MCF 10A (cell line): ENCODE results near the gene GAS6. TPM values are rescaled to one million over a fixed set of nuclear protein-coding genes. Genes with fewer than 3 reads are reported as not detected.

Source experiments
- BruUV-seq: library from RNA; stranded (reverse); fragments of 400-500 nt; replicated peaks from 2 replicates; lab custom pipeline; 2021; lab: Mats Ljungman, UMichigan
- CTCF ChIA-PET: fragments of 300-600 bp; sonication (Branson Sonifier 250); formaldehyde crosslinking; extraction: SDS; loops from one replicate; lab custom pipeline; 2021; ENCODE audit warnings: antibody characterized with exemption, inconsistent platforms; lab: Yijun Ruan, JAX
- POLR2A ChIA-PET: fragments of 300-600, 350-650 bp; sonication (Branson Sonifier 250); formaldehyde crosslinking; extraction: SDS; loops from one replicate; lab custom pipeline; 2020; ENCODE audit warnings: antibody characterized with exemption, inconsistent platforms; lab: Yijun Ruan, JAX
- DNase-seq: peaks from one replicate; pipeline ENCODE4 v3.0.0-alpha.2; 2018; ENCODE audit not compliant: unreplicated experiment
- H3K27ac Mint-ChIP-seq: one replicate; pipeline ENCODE4 v1.8.0; 2022; ENCODE audit warnings: mild to moderate bottlenecking, low read depth, mixed read lengths; ENCODE audit not compliant: unreplicated experiment
- H3K27me3 Mint-ChIP-seq: one replicate; pipeline ENCODE4 v1.8.0; 2022; ENCODE audit warnings: mixed read lengths; ENCODE audit not compliant: insufficient read depth, unreplicated experiment
- H3K36me3 Mint-ChIP-seq: one replicate; pipeline ENCODE4 v1.8.0; 2022; ENCODE audit warnings: mild to moderate bottlenecking, moderate library complexity, mixed read lengths; ENCODE audit not compliant: insufficient read depth, unreplicated experiment
- H3K4me1 Mint-ChIP-seq: one replicate; pipeline ENCODE4 v1.8.0; 2022; ENCODE audit warnings: mixed read lengths; ENCODE audit not compliant: insufficient read depth, unreplicated experiment
- H3K4me3 Mint-ChIP-seq: one replicate; pipeline ENCODE4 v1.8.0; 2022; ENCODE audit warnings: mild to moderate bottlenecking, moderate library complexity, mixed read lengths; ENCODE audit not compliant: unreplicated experiment
- H3K9me3 Mint-ChIP-seq: one replicate; pipeline ENCODE4 v1.8.0; 2022; ENCODE audit warnings: mixed read lengths; ENCODE audit not compliant: unreplicated experiment
- CTCF ChIP-seq: fragments of 200-600 bp; IDR thresholded peaks from one replicate; pipeline ENCODE4 v1.8.0; 2022; ENCODE audit warnings: antibody characterized with exemption, mild to moderate bottlenecking; ENCODE audit not compliant: unreplicated experiment
- intact Hi-C: fragments of 100-400 bp; cut with micrococcal nuclease; formaldehyde crosslinking; loops from 2 replicates; pipeline ENCODE4 v1.14.1; 2022
- total RNA-seq: library from RNA; stranded (reverse); gene quantifications from 2 replicates; pipeline ENCODE4 v1.2.3, GENCODE V29; 2022

Gene GAS6
- total RNA-seq, 1 experiment from 2014 or later, result 92.3 TPM

- POLR2A ChIA-PET, result interaction anchor here (0.6 kb wide), 1 partner anchor 336 kb away, joined by 3 read pairs; no protein-coding TSS in a partner anchor
- Mint-ChIP-seq H3K27ac (no peak overlapping the region), H3K36me3 (no peaks in the 10 kb centered on the region), H3K4me1 (peaks cover 12% of the 10 kb centered on the region), H3K4me3 (no peak overlapping the region), H3K9me3 (no peaks in the 10 kb centered on the region), H3K27me3 (no peaks in the 10 kb centered on the region)
- peak; percentile 75 for DNase-seq
- peak; percentile 83 for TF ChIP-seq CTCF
- CTCF ChIA-PET, result interaction anchor here (0.6 to 0.7 kb wide), 2 partner anchors 90 to 410 kb away, joined by 3 to 5 read pairs; no protein-coding TSS in a partner anchor
- intact Hi-C loops, result loop anchor here (2.0 kb wide), 2 partner anchors 42 to 88 kb away; no protein-coding TSS in a partner anchor
- no TSS peak for BruUV-seq
Observed at GRCh38 chr13:113904411-113904810, 40.5 kb upstream of the GAS6 start.

GRCh38 chr13:113903912-113904311, 40.0 kb upstream of the GAS6 start:
- DNase-seq, result no peak
- ChIA-PET POLR2A (interaction anchor here (0.6 kb wide), 1 partner anchor 335 kb away, joined by 3 read pairs; no protein-coding TSS in a partner anchor), CTCF (interaction anchor here (1.0 kb wide), 1 partner anchor 90 kb away, joined by 5 read pairs; no protein-coding TSS in a partner anchor)
- H3K4me1 Mint-ChIP-seq, result peaks cover 12% of the 10 kb centered on the region
- TF ChIP-seq CTCF, result no peak
- BruUV-seq, result no TSS peak
- no peak overlapping the region for H3K27ac Mint-ChIP-seq
- H3K4me3 Mint-ChIP-seq, result no peak overlapping the region
- H3K36me3 Mint-ChIP-seq, result no peaks in the 10 kb centered on the region
- no peaks in the 10 kb centered on the region for H3K27me3 Mint-ChIP-seq
- H3K9me3 Mint-ChIP-seq, result no peaks in the 10 kb centered on the region
- intact Hi-C loops, result loop anchor here (2.0 kb wide), 2 partner anchors 41 to 87 kb away; no protein-coding TSS in a partner anchor

- Mint-ChIP-seq H3K4me3 (no peak overlapping the region), H3K27ac (no peak overlapping the region), H3K4me1 (peaks cover 12% of the 10 kb centered on the region), H3K36me3 (no peaks in the 10 kb centered on the region), H3K27me3 (no peaks in the 10 kb centered on the region), H3K9me3 (no peaks in the 10 kb centered on the region)
- BruUV-seq, result no TSS peak
- DNase-seq, result no peak
- intact Hi-C loops, result no loop called here
- TF ChIP-seq CTCF, result no peak
- ChIA-PET POLR2A (no interaction called here), CTCF (interaction anchor here (1.0 kb wide), 1 partner anchor 89 kb away, joined by 5 read pairs; no protein-coding TSS in a partner anchor)
Observed at GRCh38 chr13:113902986-113903775, 39.3 kb upstream of the GAS6 start.

DNA sequence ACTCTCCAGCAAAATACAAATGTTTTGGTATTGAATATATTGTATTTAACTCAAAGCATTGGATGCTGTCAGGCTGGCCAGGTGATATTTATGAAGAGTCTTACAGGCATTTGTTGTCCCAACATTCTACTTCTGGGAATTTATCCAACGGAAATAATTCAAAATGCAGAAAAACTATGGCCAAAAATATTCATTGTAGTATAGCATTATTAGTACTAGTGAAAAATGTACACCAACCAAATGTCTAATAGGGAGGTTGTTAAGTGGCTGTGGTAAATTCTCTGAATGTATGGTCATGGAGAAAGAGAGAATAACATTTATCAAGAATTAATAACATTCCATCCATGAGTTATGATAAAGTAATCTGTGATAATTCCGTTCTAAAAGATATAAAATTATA, 38.6 kb upstream of the GAS6 start:
- H3K9me3 Mint-ChIP-seq, result no peaks in the 10 kb centered on the region
- intact Hi-C loops, result no loop called here

More for the DNA sequence above, 38.6 kb upstream of the GAS6 start:
- H3K36me3 Mint-ChIP-seq, result no peaks in the 10 kb centered on the region
- no peak for TF ChIP-seq CTCF
- H3K27me3 Mint-ChIP-seq, result no peaks in the 10 kb centered on the region
- CTCF ChIA-PET, result no interaction called here
- no peak overlapping the region for H3K4me3 Mint-ChIP-seq
- BruUV-seq, result no TSS peak
- peaks cover 10% of the 10 kb centered on the region for H3K4me1 Mint-ChIP-seq
- no peak for DNase-seq
- H3K27ac Mint-ChIP-seq, result no peak overlapping the region
- POLR2A ChIA-PET, result no interaction called here
